Hematopoietic multipotent progenitor cell (in vitro differentiated cells): ENCODE data around the gene TMPRSS2. TPM values are rescaled to one million over a fixed set of nuclear protein-coding genes. Genes with fewer than 3 reads are reported as not detected.

Experiments used
- DNase-seq, 3 donors: peaks; one replicate each; pipeline ENCODE4 v3.0.0-alpha.2; 2011 to 2015; ENCODE audit warnings: low read depth in 2 of 3, low spot score in 2 of 3
- total RNA-seq: library from RNA; depleted of rRNA; stranded (reverse); fragments of >200 nt; gene quantifications from one replicate; pipeline ENCODE4 v1.2.3, GENCODE V29; 2012

The TMPRSS2 gene
- total RNA-seq, result not detected

DNA sequence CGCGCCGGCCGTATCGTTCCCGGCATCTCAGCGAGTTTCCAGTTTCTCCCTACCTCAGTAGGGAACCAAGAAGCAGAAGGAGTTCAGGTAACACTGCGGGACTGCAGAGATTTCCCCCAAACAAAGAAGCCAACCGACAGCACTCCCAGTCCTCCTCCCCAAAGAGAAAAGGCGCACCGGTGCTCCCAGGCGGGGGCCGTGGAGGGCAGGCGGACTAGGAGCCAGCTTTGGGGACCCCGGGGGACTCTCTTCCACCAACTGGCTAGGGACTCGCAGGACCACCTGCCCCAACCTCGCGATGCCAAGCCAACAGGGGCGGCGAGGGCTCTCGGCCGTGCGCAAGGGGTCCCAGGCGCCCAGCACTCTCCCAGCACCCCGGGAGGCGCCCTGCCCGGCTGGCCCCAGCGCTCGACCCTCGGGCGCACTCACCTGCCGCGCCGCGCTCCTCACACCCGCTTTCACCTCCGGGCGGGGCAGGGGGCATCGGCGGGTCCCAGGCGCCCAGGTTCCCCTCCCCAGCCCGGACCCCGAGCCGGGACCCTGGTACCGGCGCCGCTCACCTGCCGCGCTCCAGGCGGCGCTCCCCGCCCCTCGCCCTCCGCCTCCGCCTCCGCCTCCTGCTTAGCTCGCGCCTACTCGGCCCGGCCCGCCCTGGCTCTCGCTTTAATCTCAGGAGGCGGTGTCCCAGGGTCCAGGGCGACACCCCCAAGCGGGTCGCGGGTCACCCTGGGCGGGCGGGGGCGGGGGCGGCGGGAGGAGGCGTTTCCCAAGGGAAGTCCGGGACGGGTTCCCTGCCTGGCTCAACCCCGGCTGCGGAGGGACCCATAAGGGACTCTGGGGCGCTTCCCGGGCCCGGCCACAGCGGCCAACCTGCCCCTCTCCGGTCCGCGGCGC, at the start of gene TMPRSS2:
TMPRSS2 (minus strand) TSS at position 638 of the 894 bp plus-strand sequence. CDS start 10,025 bp downstream, outside the sequence.
- peak in 1 of 3 donors; percentile 3 for DNase-seq

DNA sequence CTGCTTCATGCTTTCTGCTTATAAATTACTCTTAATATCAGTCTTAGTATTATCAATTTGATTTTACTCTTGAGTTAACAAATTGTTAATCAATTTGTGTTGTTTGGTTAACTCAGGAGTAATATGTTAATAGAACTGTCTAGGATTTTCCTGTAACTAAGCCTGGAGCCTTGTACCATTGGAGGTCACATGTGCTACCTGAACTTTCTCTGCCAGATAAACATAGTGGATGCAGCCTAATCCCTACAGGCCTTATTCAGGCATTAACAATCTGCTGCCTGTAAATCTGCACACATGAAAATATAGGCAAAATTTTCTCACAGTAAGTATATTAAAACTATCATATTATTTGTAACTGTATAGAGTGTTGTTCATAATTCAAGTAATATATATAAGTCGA, 47.1 kb upstream of the TMPRSS2 start:
- no peak for DNase-seq

DNA sequence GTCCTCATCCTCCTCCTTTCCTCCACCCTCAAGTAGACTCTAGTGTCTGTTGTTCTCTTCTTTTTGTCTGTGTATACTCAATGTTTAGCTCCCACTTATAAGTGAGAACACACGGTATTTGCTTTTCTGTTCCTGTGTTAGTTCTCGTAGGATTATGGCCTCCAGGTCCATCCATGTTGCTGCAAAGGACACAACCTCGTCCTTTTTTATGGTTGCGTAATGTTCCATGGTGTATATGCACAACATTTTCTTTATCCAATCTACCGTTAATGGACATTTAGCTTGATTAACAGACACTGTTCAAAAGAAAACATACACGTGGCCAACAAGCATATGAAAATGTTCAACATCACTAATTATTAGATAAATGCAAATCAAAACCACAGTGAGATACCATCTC, 44.3 kb upstream of the TMPRSS2 start:
- DNase-seq, result no peak

- no peak for DNase-seq
Measured at GRCh38 chr21:41548781-41549180, 40.8 kb upstream of the TMPRSS2 start.

DNA sequence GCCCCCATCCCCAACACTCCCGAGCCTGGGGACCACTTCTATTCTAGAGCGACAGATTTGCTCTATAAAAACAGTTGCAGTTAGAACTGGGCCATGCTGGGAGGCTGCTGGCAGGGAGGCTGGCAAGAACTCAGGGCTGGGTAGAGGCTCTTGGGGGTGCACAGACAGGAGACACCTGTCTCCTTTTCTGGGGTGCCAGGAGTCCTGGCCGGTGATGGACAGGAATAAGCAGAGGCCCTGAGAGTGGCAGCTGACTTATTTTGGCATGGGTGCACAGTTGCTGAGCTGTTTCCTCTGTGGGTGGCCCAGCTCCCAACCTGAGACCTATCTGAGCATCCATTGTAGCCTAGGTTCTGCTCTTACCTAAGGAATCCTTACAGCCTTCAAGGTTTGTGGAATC, 39.2 kb upstream of the TMPRSS2 start:
- no peak for DNase-seq

- no peak for DNase-seq
Measured at GRCh38 chr21:41545500-41546359, 37.8 kb upstream of the TMPRSS2 start.

DNA sequence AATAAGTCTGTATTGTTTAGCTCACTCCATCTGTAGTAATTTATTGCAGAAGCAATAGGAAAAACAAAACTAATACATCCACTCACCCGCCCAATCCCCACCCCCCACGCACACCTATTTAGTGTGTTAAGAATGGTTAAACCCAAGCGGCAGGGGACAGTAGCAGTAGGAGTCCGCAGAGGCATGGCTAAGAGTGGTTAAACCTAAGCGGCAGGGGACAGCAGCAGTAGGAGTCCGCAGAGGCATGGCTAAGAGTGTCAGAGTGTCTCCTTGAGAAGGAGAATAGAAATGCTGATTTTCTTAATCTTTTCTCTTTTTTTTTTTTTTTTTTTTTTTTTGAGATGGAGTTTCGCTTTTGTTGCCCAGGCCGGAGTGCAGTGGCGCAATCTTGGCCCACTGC, 34.8 kb upstream of the TMPRSS2 start:
- no peak for DNase-seq

- DNase-seq, result no peak
Measured at GRCh38 chr21:41537356-41537755, 29.4 kb upstream of the TMPRSS2 start.

DNA sequence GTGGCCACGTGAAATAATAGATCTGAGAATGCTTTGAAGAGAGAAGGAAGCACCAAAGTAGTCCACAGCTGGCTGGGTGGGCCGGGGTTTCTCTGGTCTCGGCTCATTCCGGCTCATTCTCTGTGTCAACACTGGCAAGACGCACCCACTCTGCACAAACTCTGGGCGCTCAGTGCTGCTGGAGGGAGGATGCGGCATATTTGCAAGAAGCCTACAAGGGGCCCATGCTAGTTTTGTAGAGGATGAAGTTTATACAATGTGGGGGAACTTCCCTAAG, 28.8 kb upstream of the TMPRSS2 start:
- DNase-seq, result no peak

GRCh38 chr21:41536076-41536826, 28.3 kb upstream of the TMPRSS2 start:
- DNase-seq, result no peak

DNA sequence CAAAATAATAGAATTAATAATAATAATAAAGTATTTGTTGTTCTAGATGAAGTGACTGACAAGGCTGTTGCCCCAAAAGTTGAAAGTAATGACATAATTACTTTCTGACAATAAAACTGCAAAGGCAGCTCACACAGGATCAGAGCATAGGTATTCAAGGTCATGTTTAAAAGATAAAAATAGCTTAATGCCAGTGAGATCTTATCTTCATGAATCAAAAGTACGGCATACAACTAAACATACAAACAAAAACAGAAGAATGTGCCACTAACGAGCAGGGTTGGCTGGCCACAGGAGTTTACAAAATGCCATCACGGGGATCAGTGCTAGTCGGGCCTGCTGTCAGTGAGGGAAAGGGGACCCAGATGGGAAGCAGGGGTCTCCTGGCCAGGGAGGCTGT, 22.4 kb upstream of the TMPRSS2 start:
- no peak for DNase-seq

- DNase-seq, result no peak
Measured at GRCh38 chr21:41529769-41530168, 21.8 kb upstream of the TMPRSS2 start.

GRCh38 chr21:41526478-41527087, 18.6 kb upstream of the TMPRSS2 start:
- no peak for DNase-seq

- no peak for DNase-seq
Measured at GRCh38 chr21:41523175-41523574, 15.2 kb upstream of the TMPRSS2 start.

GRCh38 chr21:41521489-41522027, 13.6 kb upstream of the TMPRSS2 start:
- DNase-seq, result no peak

DNA sequence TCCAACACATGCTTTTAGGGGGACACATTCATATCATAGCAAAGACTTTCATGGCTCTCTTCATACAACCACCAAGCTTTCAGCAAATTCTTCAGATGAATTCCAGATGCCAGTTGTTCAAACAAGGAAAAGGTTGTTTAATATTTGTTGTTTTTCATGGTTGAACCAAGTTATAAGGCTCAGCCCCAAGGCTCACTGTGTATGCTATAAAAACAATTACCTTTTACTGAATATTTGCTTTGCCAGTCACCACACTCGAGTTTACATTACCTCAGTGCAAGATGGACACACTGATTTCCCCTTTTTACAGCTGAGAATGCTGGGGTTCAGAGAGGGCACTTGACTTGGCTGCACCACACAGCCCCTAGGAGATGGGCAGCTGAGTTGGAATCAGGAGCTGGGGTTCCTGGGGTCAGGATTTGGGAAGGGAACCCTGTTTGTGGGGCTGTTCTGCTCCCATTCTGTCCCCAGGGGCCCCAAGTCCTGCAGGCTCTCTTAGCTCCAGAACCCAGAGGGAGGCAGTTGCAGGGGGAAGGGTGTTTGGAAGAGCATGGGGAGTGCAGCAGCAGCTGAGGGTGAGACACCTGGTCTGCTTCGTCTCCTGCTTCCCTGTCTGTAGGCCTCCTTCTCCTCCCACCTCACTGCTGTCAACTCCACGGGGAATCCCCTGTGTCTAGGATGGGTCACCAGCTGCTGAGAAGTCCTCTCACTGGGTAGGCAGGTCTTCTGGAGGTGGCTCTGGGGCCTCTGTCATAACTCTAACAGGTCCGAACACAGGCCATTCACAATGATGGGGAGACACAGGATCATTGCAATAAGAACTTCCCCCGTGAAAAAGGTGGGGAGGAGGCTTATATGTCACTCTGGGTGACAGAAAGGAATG, 12.8 kb upstream of the TMPRSS2 start:
- no peak for DNase-seq

DNA sequence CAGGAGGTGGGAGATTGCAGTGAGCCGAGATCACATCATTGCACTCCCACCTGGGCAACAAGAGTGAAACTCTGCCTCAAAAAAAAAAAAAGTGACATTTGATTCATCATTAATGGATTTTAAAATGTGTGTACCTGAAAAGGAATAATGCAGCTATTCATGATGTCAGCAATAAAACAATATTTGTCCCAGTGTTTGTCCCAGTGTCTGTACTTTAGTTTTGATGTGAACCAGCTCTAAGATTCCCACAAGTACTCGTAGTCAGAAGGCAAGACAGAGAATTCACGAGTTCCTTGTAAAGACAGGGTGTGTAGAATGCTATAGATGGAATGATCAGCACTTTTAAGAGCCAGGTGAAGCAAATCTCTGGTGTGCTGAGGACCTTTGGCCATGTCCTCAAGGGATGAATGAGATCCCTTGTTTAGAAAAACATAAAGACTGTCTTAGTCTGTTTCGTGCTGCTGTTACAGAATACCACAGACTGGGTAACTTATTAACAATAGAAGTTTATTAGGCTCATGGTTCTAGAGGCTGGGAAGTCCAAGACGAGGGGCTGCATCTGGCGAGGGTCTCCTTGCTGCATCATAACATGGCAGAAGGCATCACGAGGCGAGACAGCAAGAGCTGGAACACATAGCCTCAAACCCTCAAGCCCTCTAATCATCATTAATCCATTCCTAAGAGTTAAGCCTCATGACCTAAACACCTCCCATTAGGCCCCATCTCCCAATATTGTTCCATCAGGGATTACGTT, 12.0 kb upstream of the TMPRSS2 start:
- no peak for DNase-seq

- no peak for DNase-seq
Measured at GRCh38 chr21:41518757-41519156, 10.8 kb upstream of the TMPRSS2 start.

DNA sequence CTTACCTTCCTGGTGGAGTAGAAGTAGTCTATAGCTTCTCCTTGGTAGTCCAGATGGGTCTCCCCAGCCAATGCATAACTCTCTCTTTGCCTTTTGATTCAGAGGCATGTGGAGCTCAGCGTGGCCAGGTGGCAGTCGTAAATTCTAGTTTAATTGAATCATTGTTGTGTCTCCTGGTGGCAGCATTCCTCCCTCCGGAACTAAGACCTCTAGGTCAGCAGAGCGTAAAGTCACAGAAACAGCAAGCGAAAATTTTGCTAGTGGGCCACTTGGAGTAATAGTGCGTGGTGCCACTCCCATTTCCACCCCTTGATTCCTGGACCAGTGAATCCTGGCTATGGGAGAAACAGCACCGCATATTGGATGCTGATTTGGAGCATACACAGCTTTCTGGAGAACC, 3.9 kb upstream of the TMPRSS2 start:
- no peak for DNase-seq
